NCI-H345 treated with DMSO at 0.1 percent for 48 hours (cell line): ENCODE measurements around the gene PRKG2.
A peak's percentile ranks its signal among the peaks of the same experiment; 100 is the strongest.
"Not testable (repeated sequence)": the region's sequence is repeated elsewhere in the genome, so short reads cannot be mapped to it uniquely, and the experiment has no call there.

Source experiments
- DNase-seq: peaks from one replicate; lab custom pipeline; 2025; ENCODE audit not compliant: unreplicated experiment; lab: John Stamatoyannopoulos, UW

Gene PRKG2

GRCh38 chr4:81162752-81163458 is 52.1 kb downstream of the PRKG2 start:
- no peak for DNase-seq

GRCh38 chr4:81153714-81154323 is 61.2 kb downstream of the PRKG2 start:
- DNase-seq, result not testable (repeated sequence)

GRCh38 chr4:81152839-81153713 is 61.9 kb downstream of the PRKG2 start:
- DNase-seq, result peak; percentile 38

- DNase-seq, result no peak
These were observed 65.0 kb downstream of the PRKG2 start for GRCh38 chr4:81149976-81150375.

- DNase-seq, result no peak
These were observed 66.4 kb downstream of the PRKG2 start for GRCh38 chr4:81148576-81148975.

- no peak for DNase-seq
These were observed 68.6 kb downstream of the PRKG2 start for GRCh38 chr4:81146466-81146865.

- no peak for DNase-seq
These were observed 71.8 kb downstream of the PRKG2 start for GRCh38 chr4:81143183-81143582.

GRCh38 chr4:81142744-81143143 is 72.3 kb downstream of the PRKG2 start:
- no peak for DNase-seq

- DNase-seq, result no peak
These were observed 77.1 kb downstream of the PRKG2 start for GRCh38 chr4:81137894-81138293.

- DNase-seq, result no peak
These were observed 77.6 kb downstream of the PRKG2 start for GRCh38 chr4:81137446-81137845.

GRCh38 chr4:81136161-81136905 is 78.7 kb downstream of the PRKG2 start:
- no peak for DNase-seq

- no peak for DNase-seq
These were observed 79.5 kb downstream of the PRKG2 start for GRCh38 chr4:81135501-81135900.

- DNase-seq, result no peak
These were observed 83.5 kb downstream of the PRKG2 start for GRCh38 chr4:81131563-81131962.

- no peak for DNase-seq
These were observed 84.0 kb downstream of the PRKG2 start for GRCh38 chr4:81131066-81131465.

GRCh38 chr4:81130569-81130968 is 84.5 kb downstream of the PRKG2 start:
- DNase-seq, result no peak

- DNase-seq, result no peak
These were observed 95.0 kb downstream of the PRKG2 start for GRCh38 chr4:81120055-81120454.

- no peak for DNase-seq
These were observed 96.9 kb downstream of the PRKG2 start for GRCh38 chr4:81118086-81118485.

GRCh38 chr4:81116566-81116965 is 98.5 kb downstream of the PRKG2 start:
- no peak for DNase-seq

GRCh38 chr4:81113024-81113423 is 102.0 kb downstream of the PRKG2 start:
- no peak for DNase-seq

- DNase-seq, result no peak
These were observed 105.7 kb downstream of the PRKG2 start for GRCh38 chr4:81109356-81109755.

- no peak for DNase-seq
These were observed 108.9 kb downstream of the PRKG2 start for GRCh38 chr4:81106150-81106549.
